ENCODE results near the gene PLEKHJ1. TPM values are rescaled to one million over a fixed set of nuclear protein-coding genes. Genes with fewer than 3 reads are reported as not detected.

The PLEKHJ1 gene
- polyA plus RNA-seq, 1 of the 3 experiments (the other 2 are of a cell fraction), result 151 TPM

GRCh38 chr19:2194513-2195078, 41.5 kb downstream of the PLEKHJ1 start:
- Histone ChIP-seq H3K9me3 (no peaks in the 10 kb centered on the region), H3K36me3 (replicated peaks in 1 of 2; ENCODE audit: control insufficient read depth in 1 of 2, insufficient read depth in 2 of 2, low read length in 1 of 2) (peaks cover 0 to 41% of the 10 kb centered on the region in 2 experiments), H3K9ac (no peak overlapping the region), H3K4me3 (ENCODE audit: low read depth in 2 of 2, low read length in 1 of 2) (no peak overlapping the region), H3K4me2 (no peak overlapping the region), H4K20me1 (ENCODE audit: insufficient read depth) (peaks cover 25% of the 10 kb centered on the region), H3F3A (replicated peaks; ENCODE audit: insufficient read depth) (no peaks in the 10 kb centered on the region), H2AFZ (ENCODE audit: low read depth) (no peak overlapping the region), H3K27me3 (ENCODE audit: insufficient read depth) (no peaks in the 10 kb centered on the region), H3K4me1 (ENCODE audit: control insufficient read depth in 1 of 2, insufficient read depth in 2 of 2, low read depth in 1 of 2, low read length in 1 of 2) (no peaks in the 10 kb centered on the region; a peak in 1 of 4 replicates), H3K79me2 (ENCODE audit: insufficient read depth) (peaks cover 35% of the 10 kb centered on the region), H3K27ac (ENCODE audit: low read depth in 2 of 2, low read length in 1 of 2) (no peak overlapping the region), H3K9me2 (no peaks in the 10 kb centered on the region)
- DNase-seq, result no peak
- POLR2A ChIA-PET, result no interaction called here
- TF ChIP-seq GABPA (IDR thresholded peaks at IDR 0.05; ENCODE audit: low read depth), result no peak
- TF ChIP-seq TEAD4 (IDR thresholded peaks at IDR 0.05; ENCODE audit: borderline replicate concordance, insufficient read depth), result no peak
- TF ChIP-seq PBX3 (IDR thresholded peaks at IDR 0.05), result no peak
- no peak for TF ChIP-seq FOSL2 (IDR thresholded peaks at IDR 0.05; ENCODE audit: borderline replicate concordance, low read depth)
- TF ChIP-seq, protein P1, sequence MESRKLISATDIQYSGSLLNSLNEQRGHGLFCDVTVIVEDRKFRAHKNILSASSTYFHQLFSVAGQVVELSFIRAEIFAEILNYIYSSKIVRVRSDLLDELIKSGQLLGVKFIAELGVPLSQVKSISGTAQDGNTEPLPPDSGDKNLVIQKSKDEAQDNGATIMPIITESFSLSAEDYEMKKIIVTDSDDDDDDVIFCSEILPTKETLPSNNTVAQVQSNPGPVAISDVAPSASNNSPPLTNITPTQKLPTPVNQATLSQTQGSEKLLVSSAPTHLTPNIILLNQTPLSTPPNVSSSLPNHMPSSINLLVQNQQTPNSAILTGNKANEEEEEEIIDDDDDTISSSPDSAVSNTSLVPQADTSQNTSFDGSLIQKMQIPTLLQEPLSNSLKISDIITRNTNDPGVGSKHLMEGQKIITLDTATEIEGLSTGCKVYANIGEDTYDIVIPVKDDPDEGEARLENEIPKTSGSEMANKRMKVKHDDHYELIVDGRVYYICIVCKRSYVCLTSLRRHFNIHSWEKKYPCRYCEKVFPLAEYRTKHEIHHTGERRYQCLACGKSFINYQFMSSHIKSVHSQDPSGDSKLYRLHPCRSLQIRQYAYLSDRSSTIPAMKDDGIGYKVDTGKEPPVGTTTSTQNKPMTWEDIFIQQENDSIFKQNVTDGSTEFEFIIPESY (IDR thresholded peaks at IDR 0.05; ENCODE audit: borderline replicate concordance, low read depth), result no peak
- TF ChIP-seq NFIC (IDR thresholded peaks at IDR 0.05; ENCODE audit: borderline replicate concordance), result no peak
- no peak for TF ChIP-seq SMC3 (IDR thresholded peaks at IDR 0.05; ENCODE audit: low read depth, low read length)
- TF ChIP-seq MEF2A (IDR thresholded peaks at IDR 0.05; ENCODE audit: borderline replicate concordance, low read depth), result no peak
- no peak for TF ChIP-seq FOXJ3 (CRISPR knock-in tag; IDR thresholded peaks at IDR 0.05)
- CTCF ChIA-PET, result no interaction called here
- 95% methylated on average over 20 of the region's 25 CpGs for WGBS (ENCODE audit: low lambda C conversion rate)

GRCh38 chr19:2193807-2194206, 42.3 kb downstream of the PLEKHJ1 start:
- Histone ChIP-seq H3K4me2 (no peak overlapping the region), H3K9me2 (no peaks in the 10 kb centered on the region), H3K4me1 (ENCODE audit: control insufficient read depth in 1 of 2, insufficient read depth in 2 of 2, low read depth in 1 of 2, low read length in 1 of 2) (no peaks in the 10 kb centered on the region; a peak in 1 of 4 replicates), H3K36me3 (replicated peaks in 1 of 2; ENCODE audit: control insufficient read depth in 1 of 2, insufficient read depth in 2 of 2, low read length in 1 of 2) (peaks cover 0 to 40% of the 10 kb centered on the region in 2 experiments), H3F3A (replicated peaks; ENCODE audit: insufficient read depth) (no peaks in the 10 kb centered on the region), H4K20me1 (ENCODE audit: insufficient read depth) (peaks cover 25% of the 10 kb centered on the region), H3K4me3 (ENCODE audit: low read depth in 2 of 2, low read length in 1 of 2) (no peak overlapping the region), H3K9me3 (no peaks in the 10 kb centered on the region), H3K27ac (ENCODE audit: low read depth in 2 of 2, low read length in 1 of 2) (no peak overlapping the region), H3K9ac (no peak overlapping the region), H3K79me2 (ENCODE audit: insufficient read depth) (peaks cover 43% of the 10 kb centered on the region), H3K27me3 (ENCODE audit: insufficient read depth) (no peaks in the 10 kb centered on the region), H2AFZ (ENCODE audit: low read depth) (no peak overlapping the region)
- ChIA-PET POLR2A (no interaction called here), CTCF (no interaction called here)
- no peak for DNase-seq
- WGBS (ENCODE audit: low lambda C conversion rate), result 93% methylated on average over 7 of the region's 18 CpGs
- TF ChIP-seq MXI1 (IDR thresholded peaks at IDR 0.05; ENCODE audit: low read depth, low read length) (no peak), GATA2 (CRISPR knock-in tag; IDR thresholded peaks at IDR 0.05) (no peak), TEAD4 (IDR thresholded peaks at IDR 0.05; ENCODE audit: borderline replicate concordance, insufficient read depth) (no peak), RXRA (IDR thresholded peaks at IDR 0.05; ENCODE audit: borderline replicate concordance, low read depth) (no peak), IRF3 (IDR thresholded peaks at IDR 0.05; ENCODE audit: low read depth, low read length) (no peak), FOXM1 (IDR thresholded peaks at IDR 0.05; ENCODE audit: low read depth) (no peak), RFX5 (IDR thresholded peaks at IDR 0.05; ENCODE audit: low read length) (no peak), NRF1 (IDR thresholded peaks at IDR 0.05; ENCODE audit: low read depth, low read length) (no peak), RAD21 (IDR thresholded peaks at IDR 0.05; ENCODE audit: low read length) (no peak), USF2 (IDR thresholded peaks at IDR 0.05; ENCODE audit: borderline replicate concordance, low read depth, low read length) (no peak), NFIC (IDR thresholded peaks at IDR 0.05; ENCODE audit: borderline replicate concordance) (no peak), FOXJ3 (CRISPR knock-in tag; IDR thresholded peaks at IDR 0.05) (no peak)
- TF ChIP-seq, protein P2, sequence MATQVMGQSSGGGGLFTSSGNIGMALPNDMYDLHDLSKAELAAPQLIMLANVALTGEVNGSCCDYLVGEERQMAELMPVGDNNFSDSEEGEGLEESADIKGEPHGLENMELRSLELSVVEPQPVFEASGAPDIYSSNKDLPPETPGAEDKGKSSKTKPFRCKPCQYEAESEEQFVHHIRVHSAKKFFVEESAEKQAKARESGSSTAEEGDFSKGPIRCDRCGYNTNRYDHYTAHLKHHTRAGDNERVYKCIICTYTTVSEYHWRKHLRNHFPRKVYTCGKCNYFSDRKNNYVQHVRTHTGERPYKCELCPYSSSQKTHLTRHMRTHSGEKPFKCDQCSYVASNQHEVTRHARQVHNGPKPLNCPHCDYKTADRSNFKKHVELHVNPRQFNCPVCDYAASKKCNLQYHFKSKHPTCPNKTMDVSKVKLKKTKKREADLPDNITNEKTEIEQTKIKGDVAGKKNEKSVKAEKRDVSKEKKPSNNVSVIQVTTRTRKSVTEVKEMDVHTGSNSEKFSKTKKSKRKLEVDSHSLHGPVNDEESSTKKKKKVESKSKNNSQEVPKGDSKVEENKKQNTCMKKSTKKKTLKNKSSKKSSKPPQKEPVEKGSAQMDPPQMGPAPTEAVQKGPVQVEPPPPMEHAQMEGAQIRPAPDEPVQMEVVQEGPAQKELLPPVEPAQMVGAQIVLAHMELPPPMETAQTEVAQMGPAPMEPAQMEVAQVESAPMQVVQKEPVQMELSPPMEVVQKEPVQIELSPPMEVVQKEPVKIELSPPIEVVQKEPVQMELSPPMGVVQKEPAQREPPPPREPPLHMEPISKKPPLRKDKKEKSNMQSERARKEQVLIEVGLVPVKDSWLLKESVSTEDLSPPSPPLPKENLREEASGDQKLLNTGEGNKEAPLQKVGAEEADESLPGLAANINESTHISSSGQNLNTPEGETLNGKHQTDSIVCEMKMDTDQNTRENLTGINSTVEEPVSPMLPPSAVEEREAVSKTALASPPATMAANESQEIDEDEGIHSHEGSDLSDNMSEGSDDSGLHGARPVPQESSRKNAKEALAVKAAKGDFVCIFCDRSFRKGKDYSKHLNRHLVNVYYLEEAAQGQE (IDR thresholded peaks at IDR 0.05; ENCODE audit: low read depth, low read length), result no peak
